ENCODE data around the gene DHRS13.

DNA sequence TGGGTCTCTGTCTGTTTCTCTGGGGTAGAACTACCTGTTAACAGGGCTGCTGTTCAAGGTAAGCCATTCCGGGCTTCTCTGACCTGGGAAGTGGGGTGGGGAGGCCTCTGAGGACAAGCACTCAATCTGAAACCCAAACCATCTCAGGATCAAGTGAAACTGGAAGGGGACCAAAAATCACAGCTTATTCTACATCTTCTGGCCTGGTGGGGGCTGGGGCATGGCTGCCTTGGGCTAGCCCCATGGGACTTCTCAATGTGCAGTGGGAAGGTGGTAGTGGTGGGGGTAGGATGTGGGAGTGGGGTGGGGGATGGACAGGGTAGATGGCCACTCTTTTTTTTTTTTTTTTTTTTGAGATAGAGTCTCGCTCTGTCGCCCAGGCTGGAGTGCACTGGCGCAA lies 10.9 kb downstream of the DHRS13 start:
- TF ChIP-seq POLR2A (IDR thresholded peaks at IDR 0.05; ENCODE audit: extremely low read depth, insufficient read length): no peak
- TF ChIP-seq, protein P1, sequence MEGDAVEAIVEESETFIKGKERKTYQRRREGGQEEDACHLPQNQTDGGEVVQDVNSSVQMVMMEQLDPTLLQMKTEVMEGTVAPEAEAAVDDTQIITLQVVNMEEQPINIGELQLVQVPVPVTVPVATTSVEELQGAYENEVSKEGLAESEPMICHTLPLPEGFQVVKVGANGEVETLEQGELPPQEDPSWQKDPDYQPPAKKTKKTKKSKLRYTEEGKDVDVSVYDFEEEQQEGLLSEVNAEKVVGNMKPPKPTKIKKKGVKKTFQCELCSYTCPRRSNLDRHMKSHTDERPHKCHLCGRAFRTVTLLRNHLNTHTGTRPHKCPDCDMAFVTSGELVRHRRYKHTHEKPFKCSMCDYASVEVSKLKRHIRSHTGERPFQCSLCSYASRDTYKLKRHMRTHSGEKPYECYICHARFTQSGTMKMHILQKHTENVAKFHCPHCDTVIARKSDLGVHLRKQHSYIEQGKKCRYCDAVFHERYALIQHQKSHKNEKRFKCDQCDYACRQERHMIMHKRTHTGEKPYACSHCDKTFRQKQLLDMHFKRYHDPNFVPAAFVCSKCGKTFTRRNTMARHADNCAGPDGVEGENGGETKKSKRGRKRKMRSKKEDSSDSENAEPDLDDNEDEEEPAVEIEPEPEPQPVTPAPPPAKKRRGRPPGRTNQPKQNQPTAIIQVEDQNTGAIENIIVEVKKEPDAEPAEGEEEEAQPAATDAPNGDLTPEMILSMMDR (IDR thresholded peaks at IDR 0.05; ENCODE audit: low read depth, low read length): no peak
- TF ChIP-seq, protein P2, sequence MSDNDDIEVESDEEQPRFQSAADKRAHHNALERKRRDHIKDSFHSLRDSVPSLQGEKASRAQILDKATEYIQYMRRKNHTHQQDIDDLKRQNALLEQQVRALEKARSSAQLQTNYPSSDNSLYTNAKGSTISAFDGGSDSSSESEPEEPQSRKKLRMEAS (IDR thresholded peaks at IDR 0.05; ENCODE audit: low read depth, low read length): no peak
